ENCODE data around the gene SLC1A2. TPM values are rescaled to one million over a fixed set of nuclear protein-coding genes. Genes with fewer than 3 reads are reported as not detected.

The SLC1A2 gene
- polyA plus RNA-seq, 3 donors: 0.22 to 13.1 (median 0.37) TPM

GRCh38 chr11:35388061-35388460 is 31.3 kb downstream of the SLC1A2 start:
- no peak overlapping the region for H3K27ac ChIP-seq (ENCODE audit: low read depth, low read length)
- WGBS, 3 donors: 89 to 94% (median 90%) methylated on average over 5 of the region's 5 CpGs

- H3K27ac ChIP-seq (ENCODE audit: low read depth, low read length): no peak overlapping the region
- WGBS, 3 donors: 34 to 68% (median 58%) methylated on average over 4 of the region's 4 CpGs
Observed at GRCh38 chr11:35387111-35387982, 32.0 kb downstream of the SLC1A2 start.

GRCh38 chr11:35383953-35384352 is 35.4 kb downstream of the SLC1A2 start:
- 84 to 91% (median 89%) methylated on average over 5 of the region's 5 CpGs for WGBS, 3 donors
- H3K27ac ChIP-seq (ENCODE audit: low read depth, low read length): no peak overlapping the region

DNA sequence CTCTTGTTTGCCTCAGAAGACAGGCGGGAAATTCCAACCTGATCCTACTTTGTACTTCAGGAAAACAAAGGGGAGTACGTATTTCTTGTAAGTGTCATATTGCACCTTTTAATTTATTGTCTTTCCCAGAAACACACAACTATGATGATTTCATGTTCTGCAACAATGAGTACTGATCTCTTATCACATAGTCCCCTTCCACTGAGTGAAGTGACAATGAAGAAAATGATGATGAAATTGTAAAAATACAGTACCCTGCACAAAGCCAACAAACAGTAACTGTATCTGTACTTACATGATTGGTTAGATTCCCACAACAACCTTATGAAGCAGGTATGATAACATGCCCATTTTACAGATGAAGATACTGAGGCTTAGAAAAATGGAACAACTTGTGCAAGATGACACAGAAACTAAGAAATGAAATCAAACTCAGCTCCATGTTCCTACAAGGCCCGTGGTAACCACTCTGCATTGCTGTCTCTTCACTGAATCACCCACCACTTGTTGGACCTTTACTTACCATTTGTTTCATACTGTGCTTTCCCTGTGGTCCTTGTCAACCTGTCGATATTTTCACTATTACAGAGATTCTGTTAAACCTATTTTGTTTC is 37.5 kb downstream of the SLC1A2 start:
- no peak overlapping the region for H3K27ac ChIP-seq (ENCODE audit: low read depth, low read length)
- 88 to 92% (median 90%) methylated on average over 4 of the region's 4 CpGs for WGBS, 3 donors

DNA sequence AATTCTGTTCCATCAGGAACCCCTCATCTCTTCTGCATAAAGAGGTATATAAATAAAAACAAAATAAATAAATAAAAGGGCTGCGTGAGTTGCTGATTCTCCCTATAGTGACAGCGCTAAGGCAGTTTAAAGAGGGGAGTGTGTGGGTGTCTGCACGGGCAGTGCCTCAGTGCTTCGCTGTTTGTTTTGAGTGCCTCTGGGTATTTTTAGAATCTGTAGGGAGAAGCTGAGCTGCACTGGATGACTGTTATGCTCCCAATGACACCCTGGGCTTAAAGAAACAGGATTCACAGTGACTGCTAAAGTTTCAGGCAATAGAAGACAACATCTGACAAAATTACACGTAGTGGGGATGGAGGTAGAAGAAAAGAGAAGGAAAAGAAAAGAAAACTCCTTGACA is 38.8 kb downstream of the SLC1A2 start:
- H3K27ac ChIP-seq (ENCODE audit: low read depth, low read length): no peak overlapping the region
- 72 to 82% (median 77%) methylated on average over 5 of the region's 5 CpGs for WGBS, 3 donors

DNA sequence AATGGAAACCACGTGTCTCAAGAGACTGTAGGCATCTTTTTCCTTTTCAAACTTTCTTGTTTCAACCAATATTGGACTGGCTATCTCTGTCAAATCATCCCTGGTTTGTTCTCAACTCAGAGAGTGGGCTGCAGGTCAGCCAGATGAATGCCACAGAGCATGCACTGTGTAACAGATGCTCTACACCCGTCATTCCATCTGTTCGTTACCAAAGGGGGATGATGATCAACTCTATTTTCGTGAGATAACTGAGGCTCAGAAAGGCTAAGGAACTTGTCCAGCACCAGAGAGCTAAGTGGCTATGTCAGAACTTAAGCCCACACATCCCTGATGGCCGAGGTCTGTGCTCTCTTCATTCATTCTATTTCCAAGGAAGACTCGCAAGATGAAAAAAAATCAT is 42.1 kb downstream of the SLC1A2 start:
- no peak overlapping the region for H3K27ac ChIP-seq (ENCODE audit: low read depth, low read length)
- 78 to 88% (median 84%) methylated on average over 6 of the region's 6 CpGs for WGBS, 3 donors

DNA sequence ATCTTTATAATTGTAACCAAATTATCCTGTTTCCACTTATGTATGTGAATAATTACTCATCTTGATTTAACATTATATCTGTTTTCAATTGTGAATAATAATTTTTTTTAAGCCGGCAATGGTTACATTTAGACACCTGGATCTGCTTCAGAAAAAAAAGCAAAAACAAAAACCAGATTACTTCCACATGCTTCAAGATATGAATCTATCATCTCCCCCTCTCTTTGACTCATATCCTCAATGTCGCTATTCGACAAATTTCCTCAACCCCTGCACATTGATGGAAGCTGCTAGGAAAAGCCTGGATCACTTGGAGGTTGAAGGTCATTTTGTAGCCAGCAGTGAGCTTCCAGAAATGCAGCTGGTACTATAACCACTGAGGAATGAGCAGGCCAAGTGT is 42.7 kb downstream of the SLC1A2 start:
- WGBS, 3 donors: 62 to 71% (median 66%) methylated on average over 3 of the region's 3 CpGs
- H3K27ac ChIP-seq (ENCODE audit: low read depth, low read length): no peak overlapping the region

DNA sequence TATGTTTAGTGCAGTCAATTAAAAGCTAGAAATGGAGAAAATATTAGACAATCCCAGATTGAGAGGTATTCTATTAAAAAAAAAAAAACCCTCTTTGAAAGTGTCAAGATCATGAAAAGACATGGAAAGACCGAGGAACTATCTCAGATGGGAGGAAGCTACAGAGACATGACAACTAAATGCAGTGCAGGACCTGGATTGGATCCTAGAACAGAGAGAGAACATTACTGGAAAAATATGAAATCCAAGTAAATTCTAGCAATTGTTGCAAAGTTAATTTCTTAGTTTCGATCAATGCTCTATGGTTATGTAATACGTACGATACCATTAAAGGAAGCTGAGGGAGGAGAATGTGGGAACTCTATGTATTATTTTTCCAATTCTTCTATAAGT is 43.2 kb downstream of the SLC1A2 start:
- no peak overlapping the region for H3K27ac ChIP-seq (ENCODE audit: low read depth, low read length)
- WGBS, 3 donors: 69 to 89% (median 77%) methylated on average over 4 of the region's 4 CpGs

DNA sequence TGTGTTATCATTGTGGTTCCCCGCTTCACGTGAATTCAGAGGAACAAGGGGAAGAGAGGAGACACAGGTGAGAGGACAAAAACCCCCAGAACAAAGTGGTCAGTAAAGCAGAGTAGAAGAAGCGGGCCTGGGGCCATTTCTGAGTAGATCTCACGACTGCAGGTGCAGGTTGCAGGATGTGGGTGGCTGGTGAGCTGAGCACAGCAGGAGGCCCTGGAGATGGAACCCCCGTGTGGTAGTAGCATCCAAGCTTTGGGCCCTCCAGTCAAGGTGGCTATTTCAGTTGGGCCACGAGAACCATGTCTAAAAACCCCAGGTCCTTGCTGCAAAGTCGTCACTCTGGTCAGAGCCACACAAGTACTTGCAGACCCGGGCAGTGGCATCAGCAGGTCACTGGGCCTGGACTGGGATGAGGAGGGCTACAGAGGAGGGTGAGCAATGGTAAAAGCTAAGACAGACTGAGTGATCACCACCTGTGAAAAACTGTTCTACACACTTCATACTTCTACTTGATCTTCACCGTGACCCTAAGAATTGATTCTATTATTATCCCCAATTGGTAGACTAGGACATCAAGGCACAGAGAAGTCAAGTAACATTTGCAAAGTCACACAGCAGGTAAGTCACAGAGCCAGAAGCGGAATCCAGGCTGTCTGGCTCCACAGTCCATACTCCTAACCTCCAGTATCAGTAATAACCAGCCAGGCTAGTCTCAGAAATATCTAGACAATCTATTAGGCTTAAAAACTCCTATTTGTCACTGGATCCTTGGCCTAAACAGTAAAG is 43.8 kb downstream of the SLC1A2 start:
- 89 to 97% (median 92%) methylated on average over 10 of the region's 10 CpGs for WGBS, 3 donors
- H3K27ac ChIP-seq (ENCODE audit: low read depth, low read length): no peak overlapping the region

DNA sequence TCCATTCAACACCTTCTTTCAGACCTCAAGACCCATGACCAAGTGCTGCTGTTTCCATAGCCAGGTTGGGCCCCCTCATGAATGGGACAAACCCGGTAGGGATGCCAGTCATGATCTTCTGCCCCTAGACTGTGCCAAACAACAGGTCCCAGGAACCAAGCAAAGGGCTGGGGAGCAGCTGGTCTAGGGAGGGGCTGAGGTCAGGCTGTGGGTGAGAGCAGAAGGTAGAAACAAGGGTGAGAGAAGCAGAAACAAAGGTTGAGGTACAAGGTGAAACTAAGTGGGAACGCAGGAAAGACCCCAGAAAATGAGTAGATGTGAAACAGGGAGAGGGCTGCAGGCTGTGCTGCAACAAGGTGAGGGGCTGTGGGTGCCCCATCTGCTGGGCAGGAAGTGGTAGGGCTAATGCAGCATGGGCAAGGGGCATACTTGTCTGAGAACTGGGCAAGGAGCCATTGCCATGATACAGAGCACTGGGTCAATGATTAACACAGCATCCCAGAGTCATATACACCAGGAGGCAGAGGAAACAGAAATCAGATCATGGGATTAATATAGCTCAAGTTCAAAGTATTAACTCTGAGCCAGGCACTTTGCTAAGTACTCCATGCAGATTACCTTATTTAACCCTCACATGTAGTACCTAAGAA is 45.9 kb downstream of the SLC1A2 start:
- WGBS, 3 donors: 80 to 96% (median 89%) methylated on average over 2 of the region's 2 CpGs
- no peak overlapping the region for H3K27ac ChIP-seq (ENCODE audit: low read depth, low read length)

DNA sequence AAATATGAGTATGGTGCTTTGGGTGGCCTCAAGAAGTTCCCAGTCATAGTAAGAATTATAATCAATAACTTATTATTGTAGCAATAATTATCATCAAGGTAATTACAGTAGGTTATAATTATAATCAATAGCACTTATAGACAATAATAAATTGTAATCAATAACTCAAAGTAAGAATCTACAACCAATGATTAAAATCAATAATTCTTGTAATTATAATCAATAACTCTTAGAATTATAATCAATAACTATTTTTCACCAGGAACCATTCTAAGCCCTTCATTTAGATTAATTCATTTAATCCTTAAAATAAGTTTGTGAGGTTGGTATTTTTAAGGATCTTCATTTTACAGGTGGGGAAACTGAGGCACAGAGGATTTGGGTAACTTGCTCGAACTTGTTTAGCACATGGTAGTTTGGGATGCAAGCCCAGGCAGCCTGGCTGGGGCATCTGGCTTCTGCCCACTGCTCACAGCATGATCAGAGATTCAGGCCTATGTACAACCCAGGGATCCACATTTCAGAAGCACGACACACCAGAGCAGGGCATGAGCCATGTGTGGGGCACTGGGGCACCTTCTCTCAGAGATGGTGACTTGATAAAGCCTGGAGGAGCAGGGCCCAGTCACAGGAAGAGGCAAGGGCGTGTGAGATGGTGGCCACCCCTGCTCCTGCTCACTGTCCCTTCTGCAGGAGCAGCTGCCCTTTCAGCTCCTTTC is 46.6 kb downstream of the SLC1A2 start:
- WGBS, 3 donors: 85 to 97% (median 92%) methylated on average over 3 of the region's 3 CpGs
- no peak overlapping the region for H3K27ac ChIP-seq (ENCODE audit: low read depth, low read length)

DNA sequence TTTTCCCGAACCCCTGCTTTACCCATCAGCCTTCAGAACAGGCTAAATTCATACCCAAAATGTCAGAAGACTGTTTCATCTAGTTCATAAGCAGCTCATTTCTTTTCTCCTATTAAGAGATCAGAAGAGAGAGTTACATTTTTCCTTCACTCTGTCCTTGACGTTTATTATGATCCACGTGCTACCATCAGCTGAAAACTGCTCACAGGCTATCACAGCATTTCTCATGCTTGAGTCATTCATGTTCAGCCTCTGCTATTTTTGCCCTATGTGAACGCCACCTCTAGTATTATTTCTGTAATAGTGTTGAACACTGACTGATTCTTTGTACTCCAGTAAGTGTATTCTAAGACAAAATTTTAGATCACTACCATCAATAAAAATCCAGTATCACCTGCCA is 51.9 kb downstream of the SLC1A2 start:
- no peak overlapping the region for H3K27ac ChIP-seq (ENCODE audit: low read depth, low read length)
- WGBS, 3 donors: 81 to 84% (median 81%) methylated on average over 4 of the region's 4 CpGs

GRCh38 chr11:35366798-35367197 is 52.6 kb downstream of the SLC1A2 start:
- no peak overlapping the region for H3K27ac ChIP-seq (ENCODE audit: low read depth, low read length)
- WGBS, 3 donors: 81 to 95% (median 83%) methylated on average over 1 of the region's 1 CpG

GRCh38 chr11:35365961-35366360 is 53.4 kb downstream of the SLC1A2 start:
- no peak overlapping the region for H3K27ac ChIP-seq (ENCODE audit: low read depth, low read length)
- 81 to 94% (median 88%) methylated on average over 4 of the region's 4 CpGs for WGBS, 3 donors

DNA sequence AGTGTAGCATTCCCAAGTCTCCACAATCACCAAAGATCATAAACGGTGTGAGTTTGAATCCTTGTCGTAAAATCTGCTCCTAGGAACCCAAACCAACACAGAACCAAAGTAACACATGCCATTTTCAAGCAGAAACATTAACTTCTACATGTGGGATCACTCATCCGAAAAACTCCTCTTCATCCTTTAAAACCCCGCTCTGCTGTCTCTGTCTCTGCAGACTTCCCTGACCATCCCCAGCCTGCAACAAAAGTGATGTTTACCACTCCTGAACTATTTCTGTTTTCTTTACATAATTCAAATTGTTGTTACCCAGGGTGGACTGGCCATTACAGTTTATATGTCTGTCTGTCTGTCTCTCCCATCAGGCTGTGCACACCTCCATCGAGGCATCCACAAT is 54.0 kb downstream of the SLC1A2 start:
- WGBS, 3 donors: 86 to 93% (median 92%) methylated on average over 5 of the region's 5 CpGs
- no peak overlapping the region for H3K27ac ChIP-seq (ENCODE audit: low read depth, low read length)

GRCh38 chr11:35363854-35364780 is 55.2 kb downstream of the SLC1A2 start:
- 70 to 79% (median 74%) methylated on average over 2 of the region's 2 CpGs for WGBS, 3 donors
- no peak overlapping the region for H3K27ac ChIP-seq (ENCODE audit: low read depth, low read length)

- no peak overlapping the region for H3K27ac ChIP-seq (ENCODE audit: low read depth, low read length)
- 37 to 65% (median 51%) methylated on average over 5 of the region's 5 CpGs for WGBS, 3 donors
Observed at GRCh38 chr11:35363246-35363801, 56.0 kb downstream of the SLC1A2 start.
